ENCODE data around the gene MLEC. TPM values are rescaled to one million over a fixed set of nuclear protein-coding genes. Genes with fewer than 3 reads are reported as not detected.

MLEC gene
- total and polyA plus RNA-seq, 2 donors = 18.5 to 52.0 TPM

- peaks cover under 1 to 7% of the 10 kb centered on the region in 2 donors for H3K36me3 ChIP-seq (ENCODE audit: control insufficient read depth in 2 of 2, insufficient read depth in 2 of 2, low read length in 1 of 2)
- peaks cover 22 to 50% of the 10 kb centered on the region in 2 donors for H3K4me1 ChIP-seq (ENCODE audit: control insufficient read depth in 2 of 2, insufficient read depth in 2 of 2, low read length in 2 of 2)
- DNase-seq (ENCODE audit: low read depth in 6 of 9, low spot score in 9 of 9) = peak in 3 of 9 donors; percentile 38 to 69 (median 45)
- H3K9me3 ChIP-seq (ENCODE audit: control insufficient read depth in 2 of 2, insufficient read depth in 1 of 2, low read length in 1 of 2) = peaks cover 0 to 7% of the 10 kb centered on the region in 2 donors
- H3K4me3 ChIP-seq (ENCODE audit: low read length in 2 of 2) = peak overlapping the region; percentile 89
- H3K27ac ChIP-seq (ENCODE audit: low read depth in 1 of 2, low read length in 1 of 2) = peak overlapping the region; percentile 66 to 91
- WGBS = under 1% methylated on average over 31 of the region's 31 CpGs
- H3K27me3 ChIP-seq (ENCODE audit: control insufficient read depth in 2 of 2, insufficient read depth in 1 of 2, low read length in 1 of 2) = no peaks in the 10 kb centered on the region
Observed at GRCh38 chr12:120687578-120688289, 785 bp downstream of the MLEC start.

GRCh38 chr12:120688527-120689071, 1.6 kb downstream of the MLEC start:
- Histone ChIP-seq H3K27me3 (ENCODE audit: control insufficient read depth in 2 of 2, insufficient read depth in 1 of 2, low read length in 1 of 2) (no peaks in the 10 kb centered on the region), H3K4me3 (ENCODE audit: low read length in 2 of 2) (peak overlapping the region; percentile 89), H3K36me3 (ENCODE audit: control insufficient read depth in 2 of 2, insufficient read depth in 2 of 2, low read length in 1 of 2) (peaks cover 6 to 10% of the 10 kb centered on the region in 2 donors), H3K9me3 (ENCODE audit: control insufficient read depth in 2 of 2, insufficient read depth in 1 of 2, low read length in 1 of 2) (peaks cover 0 to 7% of the 10 kb centered on the region in 2 donors), H3K4me1 (ENCODE audit: control insufficient read depth in 2 of 2, insufficient read depth in 2 of 2, low read length in 2 of 2) (peaks cover 23 to 54% of the 10 kb centered on the region in 2 donors), H3K27ac (ENCODE audit: low read depth in 1 of 2, low read length in 1 of 2) (no peak overlapping the region)
- WGBS = 22% methylated on average over 6 of the region's 6 CpGs
- DNase-seq (ENCODE audit: low read depth in 6 of 9, low spot score in 9 of 9) = peak in 1 of 9 donors; percentile 41

GRCh38 chr12:120689397-120690082, 2.6 kb downstream of the MLEC start:
- 94% methylated on average over 6 of the region's 6 CpGs for WGBS
- H3K9me3 ChIP-seq (ENCODE audit: control insufficient read depth in 2 of 2, insufficient read depth in 1 of 2, low read length in 1 of 2) = peaks cover 0 to 7% of the 10 kb centered on the region in 2 donors
- H3K4me1 ChIP-seq (ENCODE audit: control insufficient read depth in 2 of 2, insufficient read depth in 2 of 2, low read length in 2 of 2) = peaks cover 23 to 53% of the 10 kb centered on the region in 2 donors
- peaks cover 12 to 20% of the 10 kb centered on the region in 2 donors for H3K36me3 ChIP-seq (ENCODE audit: control insufficient read depth in 2 of 2, insufficient read depth in 2 of 2, low read length in 1 of 2)
- H3K27ac ChIP-seq (ENCODE audit: low read depth in 1 of 2, low read length in 1 of 2) = no peak overlapping the region
- no peak for DNase-seq (ENCODE audit: low read depth in 6 of 9, low spot score in 9 of 9)
- no peak overlapping the region for H3K4me3 ChIP-seq (ENCODE audit: low read length in 2 of 2)
- no peaks in the 10 kb centered on the region for H3K27me3 ChIP-seq (ENCODE audit: control insufficient read depth in 2 of 2, insufficient read depth in 1 of 2, low read length in 1 of 2)

- Histone ChIP-seq H3K4me1 (ENCODE audit: control insufficient read depth in 2 of 2, insufficient read depth in 2 of 2, low read length in 2 of 2) (peaks cover 23 to 50% of the 10 kb centered on the region in 2 donors), H3K36me3 (ENCODE audit: control insufficient read depth in 2 of 2, insufficient read depth in 2 of 2, low read length in 1 of 2) (peaks cover 17 to 25% of the 10 kb centered on the region in 2 donors), H3K4me3 (ENCODE audit: low read length in 2 of 2) (no peak overlapping the region), H3K9me3 (ENCODE audit: control insufficient read depth in 2 of 2, insufficient read depth in 1 of 2, low read length in 1 of 2) (peaks cover 0 to 7% of the 10 kb centered on the region in 2 donors), H3K27ac (ENCODE audit: low read depth in 1 of 2, low read length in 1 of 2) (no peak overlapping the region), H3K27me3 (ENCODE audit: control insufficient read depth in 2 of 2, insufficient read depth in 1 of 2, low read length in 1 of 2) (no peaks in the 10 kb centered on the region)
- 93% methylated on average over 2 of the region's 2 CpGs for WGBS
- DNase-seq (ENCODE audit: low read depth in 6 of 9, low spot score in 9 of 9) = no peak
Observed at GRCh38 chr12:120690083-120690450, 3.1 kb downstream of the MLEC start.

- peaks cover 23 to 44% of the 10 kb centered on the region in 2 donors for H3K4me1 ChIP-seq (ENCODE audit: control insufficient read depth in 2 of 2, insufficient read depth in 2 of 2, low read length in 2 of 2)
- no peaks in the 10 kb centered on the region for H3K27me3 ChIP-seq (ENCODE audit: control insufficient read depth in 2 of 2, insufficient read depth in 1 of 2, low read length in 1 of 2)
- H3K4me3 ChIP-seq (ENCODE audit: low read length in 2 of 2) = no peak overlapping the region
- H3K9me3 ChIP-seq (ENCODE audit: control insufficient read depth in 2 of 2, insufficient read depth in 1 of 2, low read length in 1 of 2) = peaks cover 0 to 7% of the 10 kb centered on the region in 2 donors
- peaks cover 24 to 34% of the 10 kb centered on the region in 2 donors for H3K36me3 ChIP-seq (ENCODE audit: control insufficient read depth in 2 of 2, insufficient read depth in 2 of 2, low read length in 1 of 2)
- no peak overlapping the region for H3K27ac ChIP-seq (ENCODE audit: low read depth in 1 of 2, low read length in 1 of 2)
- WGBS = 91% methylated on average over 3 of the region's 3 CpGs
- no peak for DNase-seq (ENCODE audit: low read depth in 6 of 9, low spot score in 9 of 9)
Observed at GRCh38 chr12:120690978-120691377, 4.0 kb downstream of the MLEC start.

- 94% methylated on average over 11 of the region's 11 CpGs for WGBS
- no peak overlapping the region for H3K4me3 ChIP-seq (ENCODE audit: low read length in 2 of 2)
- no peaks in the 10 kb centered on the region for H3K27me3 ChIP-seq (ENCODE audit: control insufficient read depth in 2 of 2, insufficient read depth in 1 of 2, low read length in 1 of 2)
- H3K27ac ChIP-seq (ENCODE audit: low read depth in 1 of 2, low read length in 1 of 2) = no peak overlapping the region
- no peak for DNase-seq (ENCODE audit: low read depth in 6 of 9, low spot score in 9 of 9)
- H3K4me1 ChIP-seq (ENCODE audit: control insufficient read depth in 2 of 2, insufficient read depth in 2 of 2, low read length in 2 of 2) = peaks cover 23 to 42% of the 10 kb centered on the region in 2 donors
- peaks cover 38 to 50% of the 10 kb centered on the region in 2 donors for H3K36me3 ChIP-seq (ENCODE audit: control insufficient read depth in 2 of 2, insufficient read depth in 2 of 2, low read length in 1 of 2)
- H3K9me3 ChIP-seq (ENCODE audit: control insufficient read depth in 2 of 2, insufficient read depth in 1 of 2, low read length in 1 of 2) = no peaks in the 10 kb centered on the region
Observed at GRCh38 chr12:120692524-120693033, 5.6 kb downstream of the MLEC start.

- Histone ChIP-seq H3K27ac (ENCODE audit: low read depth in 1 of 2, low read length in 1 of 2) (no peak overlapping the region), H3K4me1 (ENCODE audit: control insufficient read depth in 2 of 2, insufficient read depth in 2 of 2, low read length in 2 of 2) (peaks cover 15 to 29% of the 10 kb centered on the region in 2 donors), H3K27me3 (ENCODE audit: control insufficient read depth in 2 of 2, insufficient read depth in 1 of 2, low read length in 1 of 2) (no peaks in the 10 kb centered on the region), H3K36me3 (ENCODE audit: control insufficient read depth in 2 of 2, insufficient read depth in 2 of 2, low read length in 1 of 2) (peaks cover 44 to 63% of the 10 kb centered on the region in 2 donors), H3K4me3 (ENCODE audit: low read length in 2 of 2) (no peak overlapping the region), H3K9me3 (ENCODE audit: control insufficient read depth in 2 of 2, insufficient read depth in 1 of 2, low read length in 1 of 2) (no peaks in the 10 kb centered on the region)
- WGBS = 98% methylated on average over 4 of the region's 4 CpGs
- no peak for DNase-seq (ENCODE audit: low read depth in 6 of 9, low spot score in 9 of 9)
Observed at GRCh38 chr12:120693848-120694247, 6.9 kb downstream of the MLEC start.

- DNase-seq (ENCODE audit: low read depth in 6 of 9, low spot score in 9 of 9) = no peak
- peaks cover 69 to 82% of the 10 kb centered on the region in 2 donors for H3K36me3 ChIP-seq (ENCODE audit: control insufficient read depth in 2 of 2, insufficient read depth in 2 of 2, low read length in 1 of 2)
- no peak overlapping the region for H3K27ac ChIP-seq (ENCODE audit: low read depth in 1 of 2, low read length in 1 of 2)
- 97% methylated on average over 6 of the region's 6 CpGs for WGBS
- no peaks in the 10 kb centered on the region for H3K27me3 ChIP-seq (ENCODE audit: control insufficient read depth in 2 of 2, insufficient read depth in 1 of 2, low read length in 1 of 2)
- H3K9me3 ChIP-seq (ENCODE audit: control insufficient read depth in 2 of 2, insufficient read depth in 1 of 2, low read length in 1 of 2) = no peaks in the 10 kb centered on the region
- H3K4me1 ChIP-seq (ENCODE audit: control insufficient read depth in 2 of 2, insufficient read depth in 2 of 2, low read length in 2 of 2) = peaks cover 4 to 9% of the 10 kb centered on the region in 2 donors
- no peak overlapping the region for H3K4me3 ChIP-seq (ENCODE audit: low read length in 2 of 2)
Observed at GRCh38 chr12:120696626-120697025, 9.7 kb downstream of the MLEC start.

GRCh38 chr12:120697344-120697743, 10.4 kb downstream of the MLEC start:
- Histone ChIP-seq H3K36me3 (ENCODE audit: control insufficient read depth in 2 of 2, insufficient read depth in 2 of 2, low read length in 1 of 2) (peaks cover 74 to 88% of the 10 kb centered on the region in 2 donors), H3K4me1 (ENCODE audit: control insufficient read depth in 2 of 2, insufficient read depth in 2 of 2, low read length in 2 of 2) (peaks cover 4 to 8% of the 10 kb centered on the region in 2 donors)
- 92% methylated on average over 1 of the region's 1 CpG for WGBS

More at GRCh38 chr12:120697344-120697743, 10.4 kb downstream of the MLEC start:
- H3K4me3 ChIP-seq (ENCODE audit: low read length in 2 of 2) = no peak overlapping the region
- no peaks in the 10 kb centered on the region for H3K9me3 ChIP-seq (ENCODE audit: control insufficient read depth in 2 of 2, insufficient read depth in 1 of 2, low read length in 1 of 2)
- no peaks in the 10 kb centered on the region for H3K27me3 ChIP-seq (ENCODE audit: control insufficient read depth in 2 of 2, insufficient read depth in 1 of 2, low read length in 1 of 2)
- no peak overlapping the region for H3K27ac ChIP-seq (ENCODE audit: low read depth in 1 of 2, low read length in 1 of 2)
- DNase-seq (ENCODE audit: low read depth in 6 of 9, low spot score in 9 of 9) = no peak

Measured in thymus (tissue), 11 donors.